SKM-1 (cell line): ENCODE results near the gene CDKN1A.

ENCODE experiments used
- DNase-seq: peaks from one replicate; lab custom pipeline; 2025; ENCODE audit not compliant: unreplicated experiment; lab: John Stamatoyannopoulos, UW

CDKN1A gene

GRCh38 chr6:36677059-36677749 lies 1.3 kb upstream of the CDKN1A start:
- no peak for DNase-seq

GRCh38 chr6:36677753-36678487 lies 594 bp upstream of the CDKN1A start:
- DNase-seq, result no peak

- DNase-seq, result no peak
These were observed 724 bp downstream of the CDKN1A start for GRCh38 chr6:36679043-36679833.

- DNase-seq, result peak; percentile 45
These were observed 4.0 kb downstream of the CDKN1A start for GRCh38 chr6:36682328-36683144.

GRCh38 chr6:36683145-36683655 lies 4.7 kb downstream of the CDKN1A start:
- no peak for DNase-seq

GRCh38 chr6:36683656-36684446 lies 5.3 kb downstream of the CDKN1A start:
- no peak for DNase-seq

GRCh38 chr6:36684447-36684812 lies 5.9 kb downstream of the CDKN1A start:
- DNase-seq, result no peak

- DNase-seq, result no peak
These were observed 6.8 kb downstream of the CDKN1A start for GRCh38 chr6:36685166-36685924.

- no peak for DNase-seq
These were observed 7.6 kb downstream of the CDKN1A start for GRCh38 chr6:36685926-36686667.

GRCh38 chr6:36686668-36687513 lies 8.4 kb downstream of the CDKN1A start:
- DNase-seq, result no peak

GRCh38 chr6:36688063-36688738 lies 9.7 kb downstream of the CDKN1A start:
- no peak for DNase-seq

- DNase-seq, result no peak
These were observed 10.2 kb downstream of the CDKN1A start for GRCh38 chr6:36688739-36689075.

- no peak for DNase-seq
These were observed 12.5 kb downstream of the CDKN1A start for GRCh38 chr6:36691011-36691410.

- no peak for DNase-seq
These were observed 13.1 kb downstream of the CDKN1A start for GRCh38 chr6:36691612-36692011.

GRCh38 chr6:36692220-36692619 lies 13.7 kb downstream of the CDKN1A start:
- peak; percentile 85 for DNase-seq

- no peak for DNase-seq
These were observed 14.6 kb downstream of the CDKN1A start for GRCh38 chr6:36692861-36693702.
